ENCODE results near the gene GALR1. TPM values are rescaled to one million over a fixed set of nuclear protein-coding genes. Genes with fewer than 3 reads are reported as not detected.
A peak's percentile ranks its signal among the peaks of the same experiment; 100 is the strongest.

Gene GALR1
- total and polyA plus RNA-seq, 11 donors, result under 0.01 to 0.08 (median 0.04) TPM; not detected in 6

GRCh38 chr18:77250926-77251729 lies 1.5 kb downstream of the GALR1 start:
- TF ChIP-seq POLR2A (IDR thresholded peaks at IDR 0.05) (no peak), CTCF (IDR thresholded peaks at IDR 0.05) (no peak)
- H3K27me3 ChIP-seq, result peaks cover 23 to 87% (median 60%) of the 10 kb centered on the region in 9 donors
- DNase-seq (no peak), ATAC-seq (peak in 1 of 4 donors; percentile 29)
- intact Hi-C loops (cut with DNase I), result no loop called here
- peaks cover 0 to 26% (median 5%) of the 10 kb centered on the region in 12 donors for H3K4me1 ChIP-seq
- no peak overlapping the region for H3K27ac ChIP-seq
- peaks cover 0 to 17% (median 0%) of the 10 kb centered on the region in 12 donors for H3K9me3 ChIP-seq
- H3K36me3 ChIP-seq, result no peaks in the 10 kb centered on the region
- H3K4me3 ChIP-seq, result peak overlapping the region in 9 of 12 donors; percentile 0 to 56 (median 45)
- 2 to 4% (median 4%) methylated on average over 37 to 67 of the region's 67 CpGs for WGBS, 4 donors

GRCh38 chr18:77251730-77252050 lies 2.0 kb downstream of the GALR1 start:
- TF ChIP-seq POLR2A (IDR thresholded peaks at IDR 0.05) (no peak), CTCF (IDR thresholded peaks at IDR 0.05) (no peak)
- peaks cover 0 to 26% (median 5%) of the 10 kb centered on the region in 12 donors for H3K4me1 ChIP-seq
- H3K4me3 ChIP-seq, result peak overlapping the region in 7 of 12 donors; percentile 0 to 56 (median 41)
- WGBS, 4 donors, result 6 to 11% (median 9%) methylated on average over 14 to 20 of the region's 20 CpGs
- no peaks in the 10 kb centered on the region for H3K36me3 ChIP-seq
- H3K9me3 ChIP-seq, result peaks cover 0 to 17% (median 0%) of the 10 kb centered on the region in 12 donors
- peaks cover 25 to 87% (median 60%) of the 10 kb centered on the region in 9 donors for H3K27me3 ChIP-seq
- DNase-seq, result no peak
- no peak for ATAC-seq
- no peak overlapping the region for H3K27ac ChIP-seq
- intact Hi-C loops (cut with DNase I), result no loop called here

GRCh38 chr18:77254711-77255405 lies 5.2 kb downstream of the GALR1 start:
- Histone ChIP-seq H3K9me3 (no peaks in the 10 kb centered on the region), H3K27me3 (peaks cover 19 to 58% (median 37%) of the 10 kb centered on the region in 9 donors), H3K4me3 (no peak overlapping the region), H3K27ac (no peak overlapping the region), H3K4me1 (peaks cover 0 to 19% (median 4%) of the 10 kb centered on the region in 12 donors), H3K36me3 (no peaks in the 10 kb centered on the region)
- no peak for DNase-seq
- WGBS, 4 donors, result 49 to 54% (median 51%) methylated on average over 10 of the region's 10 CpGs
- ATAC-seq, result no peak
- no peak for TF ChIP-seq CTCF (IDR thresholded peaks at IDR 0.05)
- intact Hi-C loops (cut with DNase I), result no loop called here

GRCh38 chr18:77255426-77256105 lies 5.9 kb downstream of the GALR1 start:
- Histone ChIP-seq H3K9me3 (no peaks in the 10 kb centered on the region), H3K27me3 (peaks cover 11 to 51% (median 30%) of the 10 kb centered on the region in 9 donors), H3K4me1 (peaks cover 0 to 12% (median 0%) of the 10 kb centered on the region in 12 donors), H3K27ac (no peak overlapping the region), H3K36me3 (no peaks in the 10 kb centered on the region), H3K4me3 (no peak overlapping the region)
- TF ChIP-seq POLR2A (IDR thresholded peaks at IDR 0.05), result no peak
- TF ChIP-seq CTCF (IDR thresholded peaks at IDR 0.05), result no peak
- 39 to 57% (median 50%) methylated on average over 6 of the region's 6 CpGs for WGBS, 4 donors
- DNase-seq (no peak), ATAC-seq (no peak)
- intact Hi-C loops (cut with DNase I), result no loop called here

Measured in heart left ventricle (tissue), 16 donors.